Panc1 (cell line): ENCODE measurements around the gene LZTS3. TPM values are rescaled to one million over a fixed set of nuclear protein-coding genes. Genes with fewer than 3 reads are reported as not detected.

Experiments used
- ATAC-seq: fragments of 200-7000 bp; cut with Tn5 transposase; 2 replicates; pipeline ENCODE4 v1.9.1; 2020; ENCODE audit warnings: mild to moderate bottlenecking, moderate library complexity
- BruUV-seq: library from RNA; stranded (reverse); fragments of 400-500 nt; replicated peaks from 2 replicates; lab custom pipeline; 2021; lab: Mats Ljungman, UMichigan
- CTCF ChIA-PET: fragments of 300-600 bp; sonication (Branson Sonifier 250); formaldehyde crosslinking; loops from one replicate; lab custom pipeline; 2022; ENCODE audit warnings: antibody characterized with exemption; lab: Charles Lee
- POLR2A ChIA-PET: fragments of 300-600 bp; sonication (Branson Sonifier 250); formaldehyde crosslinking; loops from one replicate; lab custom pipeline; 2022; ENCODE audit warnings: antibody characterized with exemption; lab: Charles Lee
- DNase-seq: peaks from one replicate; pipeline ENCODE4 v3.0.0-alpha.2; 2010; ENCODE audit warnings: low read depth, low spot score
- H3K27ac ChIP-seq: 2 replicates; pipeline ENCODE4 v1.5.1; 2011; ENCODE audit warnings: mild to moderate bottlenecking, low read length, inconsistent platforms
- H3K27me3 ChIP-seq: fragments of 200-500 bp; sonication (Bioruptor generic); 2 replicates; pipeline ENCODE4 v1.6.0; 2014; ENCODE audit warnings: low read length, inconsistent platforms; ENCODE audit not compliant: control insufficient read depth, insufficient read depth
- H3K36me3 ChIP-seq: fragments of 200-500 bp; sonication (Bioruptor generic); 2 replicates; pipeline ENCODE4 v1.5.1; 2014; ENCODE audit warnings: inconsistent platforms, mild to moderate bottlenecking, low read length, moderate library complexity; ENCODE audit not compliant: control insufficient read depth, insufficient read depth
- H3K4me1 ChIP-seq: 2 replicates; pipeline ENCODE4 v1.5.1; 2011; ENCODE audit warnings: inconsistent platforms, mild to moderate bottlenecking, low read length, moderate library complexity; ENCODE audit not compliant: control insufficient read depth, insufficient read depth
- H3K4me3 ChIP-seq, 2 experiments: 2 replicates each; pipeline ENCODE4 v1.5.1; 2011 to 2012; ENCODE audit warnings: low read depth in 2 of 2, low read length in 2 of 2, mild to moderate bottlenecking in 2 of 2, inconsistent platforms in 1 of 2, moderate library complexity in 1 of 2
- H3K9me3 ChIP-seq: fragments of 200-500 bp; sonication (Bioruptor generic); 2 replicates; pipeline ENCODE4 v1.5.1; 2014; ENCODE audit warnings: low read depth, mild to moderate bottlenecking, inconsistent platforms, low read length, moderate library complexity; ENCODE audit not compliant: control insufficient read depth, insufficient read depth
- POLR2AphosphoS5 ChIP-seq: IDR thresholded peaks from 2 replicates; pipeline ENCODE4 v1.6.1; 2012; ENCODE audit warnings: mild to moderate bottlenecking, low read depth, low read length, moderate library complexity
- SIN3A ChIP-seq: IDR thresholded peaks from 2 replicates; pipeline ENCODE4 v1.6.1; 2012; ENCODE audit warnings: low read depth, mild to moderate bottlenecking, low read length, moderate library complexity, borderline replicate concordance; ENCODE audit not compliant: insufficient read depth
- TCF7L2 ChIP-seq: IDR thresholded peaks from 2 replicates; pipeline ENCODE4 v1.6.1; 2011; ENCODE audit warnings: mild to moderate bottlenecking, low read depth, low read length, inconsistent platforms
- in situ Hi-C: cut with HindIII; loops from 2 replicates; pipeline ENCODE4 v1.10.0; 2016; ENCODE audit warnings: low sequenced_read_pairs, low pct_unique_long_range_greater_than_20kb
- intact Hi-C: fragments of 100-400 bp; cut with micrococcal nuclease; formaldehyde crosslinking; loops from one replicate; pipeline ENCODE4 v1.10.0; 2022; ENCODE audit not compliant: unreplicated experiment
- total RNA-seq: library from RNA; stranded (reverse); gene quantifications from one replicate; pipeline ENCODE4 v1.2.1, GENCODE V29; 2021; ENCODE audit not compliant: unreplicated experiment
- TF ChIP-seq, protein P1 (sequence below), 2 experiments: IDR thresholded peaks; 2 replicates each; pipeline ENCODE4 v1.6.1; 2011 to 2012; ENCODE audit warnings: low read depth in 2 of 2, control low read depth in 1 of 2, low read length in 1 of 2, mild to moderate bottlenecking in 1 of 2, moderate library complexity in 1 of 2; ENCODE audit not compliant: insufficient read depth in 1 of 2
- TF ChIP-seq, protein P2 (sequence below): fragments of 450-650 bp; IDR thresholded peaks from 2 replicates; pipeline ENCODE4 v1.5.1; 2017; ENCODE audit warnings: mild to moderate bottlenecking

Gene LZTS3
- total RNA-seq, 1 experiment from 2014 or later = 5.2 TPM

DNA sequence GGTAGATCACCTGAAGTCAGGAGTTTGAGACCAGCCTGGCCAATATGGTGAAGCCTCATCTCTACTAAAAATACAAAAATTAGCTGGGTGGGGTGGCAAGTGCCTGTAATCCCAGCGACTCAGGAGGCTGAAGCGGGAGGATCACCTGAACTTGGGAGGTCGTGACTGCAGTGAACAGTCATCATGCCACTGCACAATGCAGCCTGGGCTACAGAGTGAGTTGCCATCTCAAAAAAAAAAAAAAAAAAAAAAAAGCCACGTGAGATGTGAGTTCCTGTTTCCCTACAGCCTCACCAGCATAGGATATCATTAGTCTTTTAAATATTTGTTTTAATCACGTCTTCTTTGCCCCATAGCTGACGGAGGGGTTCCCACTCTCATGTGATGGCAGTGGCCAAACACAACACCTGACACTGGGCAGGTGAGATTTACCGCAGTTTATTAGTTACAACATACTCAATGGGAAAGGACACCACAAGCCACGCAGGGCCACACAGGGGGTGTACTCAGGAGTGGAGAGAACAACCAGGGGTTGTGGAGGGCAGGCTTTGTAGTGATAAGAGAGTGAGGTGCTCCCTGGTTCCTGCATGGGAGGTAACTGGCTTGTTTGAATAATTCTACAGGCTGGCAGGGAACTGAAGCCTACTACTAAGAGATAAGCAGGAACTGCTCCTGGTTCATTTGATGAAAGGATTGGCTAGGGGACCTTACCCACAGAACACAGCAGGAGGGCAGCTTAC is 4.6 kb upstream of the LZTS3 start:
- Histone ChIP-seq H3K4me3 (no peak overlapping the region), H3K4me1 (peaks cover 11% of the 10 kb centered on the region), H3K27me3 (no peaks in the 10 kb centered on the region), H3K27ac (no peak overlapping the region), H3K9me3 (no peaks in the 10 kb centered on the region), H3K36me3 (no peaks in the 10 kb centered on the region)
- CTCF ChIA-PET = no interaction called here
- no peak for ATAC-seq
- in situ Hi-C loops = no loop called here
- TF ChIP-seq TCF7L2 (no peak), POLR2AphosphoS5 (no peak), SIN3A (no peak)
- TF ChIP-seq, protein P1, sequence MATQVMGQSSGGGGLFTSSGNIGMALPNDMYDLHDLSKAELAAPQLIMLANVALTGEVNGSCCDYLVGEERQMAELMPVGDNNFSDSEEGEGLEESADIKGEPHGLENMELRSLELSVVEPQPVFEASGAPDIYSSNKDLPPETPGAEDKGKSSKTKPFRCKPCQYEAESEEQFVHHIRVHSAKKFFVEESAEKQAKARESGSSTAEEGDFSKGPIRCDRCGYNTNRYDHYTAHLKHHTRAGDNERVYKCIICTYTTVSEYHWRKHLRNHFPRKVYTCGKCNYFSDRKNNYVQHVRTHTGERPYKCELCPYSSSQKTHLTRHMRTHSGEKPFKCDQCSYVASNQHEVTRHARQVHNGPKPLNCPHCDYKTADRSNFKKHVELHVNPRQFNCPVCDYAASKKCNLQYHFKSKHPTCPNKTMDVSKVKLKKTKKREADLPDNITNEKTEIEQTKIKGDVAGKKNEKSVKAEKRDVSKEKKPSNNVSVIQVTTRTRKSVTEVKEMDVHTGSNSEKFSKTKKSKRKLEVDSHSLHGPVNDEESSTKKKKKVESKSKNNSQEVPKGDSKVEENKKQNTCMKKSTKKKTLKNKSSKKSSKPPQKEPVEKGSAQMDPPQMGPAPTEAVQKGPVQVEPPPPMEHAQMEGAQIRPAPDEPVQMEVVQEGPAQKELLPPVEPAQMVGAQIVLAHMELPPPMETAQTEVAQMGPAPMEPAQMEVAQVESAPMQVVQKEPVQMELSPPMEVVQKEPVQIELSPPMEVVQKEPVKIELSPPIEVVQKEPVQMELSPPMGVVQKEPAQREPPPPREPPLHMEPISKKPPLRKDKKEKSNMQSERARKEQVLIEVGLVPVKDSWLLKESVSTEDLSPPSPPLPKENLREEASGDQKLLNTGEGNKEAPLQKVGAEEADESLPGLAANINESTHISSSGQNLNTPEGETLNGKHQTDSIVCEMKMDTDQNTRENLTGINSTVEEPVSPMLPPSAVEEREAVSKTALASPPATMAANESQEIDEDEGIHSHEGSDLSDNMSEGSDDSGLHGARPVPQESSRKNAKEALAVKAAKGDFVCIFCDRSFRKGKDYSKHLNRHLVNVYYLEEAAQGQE (IDR thresholded peaks at IDR 0.05; ENCODE audit: insufficient read depth in 1 of 2, low read depth in 2 of 2, low read length in 1 of 2) = no peak
- TF ChIP-seq, protein P2, sequence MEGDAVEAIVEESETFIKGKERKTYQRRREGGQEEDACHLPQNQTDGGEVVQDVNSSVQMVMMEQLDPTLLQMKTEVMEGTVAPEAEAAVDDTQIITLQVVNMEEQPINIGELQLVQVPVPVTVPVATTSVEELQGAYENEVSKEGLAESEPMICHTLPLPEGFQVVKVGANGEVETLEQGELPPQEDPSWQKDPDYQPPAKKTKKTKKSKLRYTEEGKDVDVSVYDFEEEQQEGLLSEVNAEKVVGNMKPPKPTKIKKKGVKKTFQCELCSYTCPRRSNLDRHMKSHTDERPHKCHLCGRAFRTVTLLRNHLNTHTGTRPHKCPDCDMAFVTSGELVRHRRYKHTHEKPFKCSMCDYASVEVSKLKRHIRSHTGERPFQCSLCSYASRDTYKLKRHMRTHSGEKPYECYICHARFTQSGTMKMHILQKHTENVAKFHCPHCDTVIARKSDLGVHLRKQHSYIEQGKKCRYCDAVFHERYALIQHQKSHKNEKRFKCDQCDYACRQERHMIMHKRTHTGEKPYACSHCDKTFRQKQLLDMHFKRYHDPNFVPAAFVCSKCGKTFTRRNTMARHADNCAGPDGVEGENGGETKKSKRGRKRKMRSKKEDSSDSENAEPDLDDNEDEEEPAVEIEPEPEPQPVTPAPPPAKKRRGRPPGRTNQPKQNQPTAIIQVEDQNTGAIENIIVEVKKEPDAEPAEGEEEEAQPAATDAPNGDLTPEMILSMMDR = no peak
- BruUV-seq = no TSS peak
- intact Hi-C loops = no loop called here
- POLR2A ChIA-PET = no interaction called here
- no peak for DNase-seq

DNA sequence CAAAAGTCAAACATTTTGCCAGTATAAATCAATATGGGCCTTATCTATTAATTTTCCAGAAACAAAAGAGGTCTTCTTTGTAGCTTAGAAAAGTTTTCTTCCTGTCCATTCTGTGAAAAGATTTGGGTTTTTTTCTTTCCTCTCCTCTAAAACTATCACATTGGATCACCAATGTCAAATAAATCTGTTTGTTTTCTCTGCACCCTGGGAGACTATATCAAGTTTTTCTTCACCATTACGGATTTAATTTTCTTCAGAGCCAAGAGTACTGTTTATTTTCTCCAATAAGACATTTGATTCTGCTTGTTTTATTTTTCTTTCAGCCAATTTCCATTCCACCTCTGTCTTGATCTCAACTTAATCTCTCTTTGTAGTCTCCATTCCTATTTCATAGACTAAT is 1.9 kb upstream of the LZTS3 start:
- ATAC-seq (no peak), DNase-seq (no peak)
- H3K27me3 ChIP-seq = no peaks in the 10 kb centered on the region
- H3K4me3 ChIP-seq = peak overlapping the region; percentile 81 to 92; a peak in 3 of 4 replicates
- CTCF ChIA-PET = no interaction called here
- H3K9me3 ChIP-seq = no peaks in the 10 kb centered on the region
- intact Hi-C loops = no loop called here
- in situ Hi-C loops = no loop called here
- POLR2A ChIA-PET = no interaction called here
- H3K27ac ChIP-seq = peak overlapping the region; percentile 81; the same call in 1 of the 2 replicates
- TSS peak; percentile 88 for BruUV-seq
- peaks cover 14% of the 10 kb centered on the region for H3K4me1 ChIP-seq
- H3K36me3 ChIP-seq = no peaks in the 10 kb centered on the region
- TF ChIP-seq POLR2AphosphoS5 (no peak), TCF7L2 (no peak), SIN3A (no peak)
- TF ChIP-seq, protein P2 = no peak
- TF ChIP-seq, protein P1 (IDR thresholded peaks at IDR 0.05; ENCODE audit: insufficient read depth in 1 of 2, low read depth in 2 of 2, low read length in 1 of 2) = no peak
